AG10803 (cell line): ENCODE results near the gene ERBB2.

Source experiments
- DNase-seq: peaks from one replicate; pipeline ENCODE4 v3.0.0; 2010; ENCODE audit warnings: low read depth
- H3K4me3 ChIP-seq: 2 replicates; pipeline ENCODE4 v1.5.1; 2011; ENCODE audit warnings: mild to moderate bottlenecking, low read length, control low read depth
- TF ChIP-seq, protein P1 (sequence below): conservative IDR thresholded peaks from 2 replicates; pipeline ENCODE4 v1.5.1; 2011; ENCODE audit warnings: mild to moderate bottlenecking, low read length, control low read depth, inconsistent platforms

Gene ERBB2

DNA sequence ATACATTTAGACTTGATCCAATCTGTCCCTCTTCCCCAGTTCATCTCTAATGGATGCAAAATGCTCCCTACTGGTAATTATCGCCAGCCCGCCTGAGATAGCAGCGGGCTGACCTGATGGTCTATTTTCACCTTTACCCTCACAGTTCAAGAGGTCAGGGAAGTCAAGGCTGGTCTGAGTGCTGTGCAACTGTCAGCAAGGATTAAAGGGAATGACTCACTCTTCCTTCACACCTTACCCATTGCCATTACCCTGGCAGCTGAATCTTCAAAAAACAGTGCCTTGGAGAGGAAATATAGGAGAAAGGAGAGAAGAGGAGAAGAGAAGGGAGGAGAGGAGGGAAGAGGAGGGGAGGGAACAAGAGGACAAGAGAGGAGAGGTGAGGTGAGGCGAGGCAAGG lies 74.2 kb downstream of the ERBB2 start:
- no peak for DNase-seq
- TF ChIP-seq, protein P1, sequence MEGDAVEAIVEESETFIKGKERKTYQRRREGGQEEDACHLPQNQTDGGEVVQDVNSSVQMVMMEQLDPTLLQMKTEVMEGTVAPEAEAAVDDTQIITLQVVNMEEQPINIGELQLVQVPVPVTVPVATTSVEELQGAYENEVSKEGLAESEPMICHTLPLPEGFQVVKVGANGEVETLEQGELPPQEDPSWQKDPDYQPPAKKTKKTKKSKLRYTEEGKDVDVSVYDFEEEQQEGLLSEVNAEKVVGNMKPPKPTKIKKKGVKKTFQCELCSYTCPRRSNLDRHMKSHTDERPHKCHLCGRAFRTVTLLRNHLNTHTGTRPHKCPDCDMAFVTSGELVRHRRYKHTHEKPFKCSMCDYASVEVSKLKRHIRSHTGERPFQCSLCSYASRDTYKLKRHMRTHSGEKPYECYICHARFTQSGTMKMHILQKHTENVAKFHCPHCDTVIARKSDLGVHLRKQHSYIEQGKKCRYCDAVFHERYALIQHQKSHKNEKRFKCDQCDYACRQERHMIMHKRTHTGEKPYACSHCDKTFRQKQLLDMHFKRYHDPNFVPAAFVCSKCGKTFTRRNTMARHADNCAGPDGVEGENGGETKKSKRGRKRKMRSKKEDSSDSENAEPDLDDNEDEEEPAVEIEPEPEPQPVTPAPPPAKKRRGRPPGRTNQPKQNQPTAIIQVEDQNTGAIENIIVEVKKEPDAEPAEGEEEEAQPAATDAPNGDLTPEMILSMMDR: no peak
- no peak overlapping the region for H3K4me3 ChIP-seq

DNA sequence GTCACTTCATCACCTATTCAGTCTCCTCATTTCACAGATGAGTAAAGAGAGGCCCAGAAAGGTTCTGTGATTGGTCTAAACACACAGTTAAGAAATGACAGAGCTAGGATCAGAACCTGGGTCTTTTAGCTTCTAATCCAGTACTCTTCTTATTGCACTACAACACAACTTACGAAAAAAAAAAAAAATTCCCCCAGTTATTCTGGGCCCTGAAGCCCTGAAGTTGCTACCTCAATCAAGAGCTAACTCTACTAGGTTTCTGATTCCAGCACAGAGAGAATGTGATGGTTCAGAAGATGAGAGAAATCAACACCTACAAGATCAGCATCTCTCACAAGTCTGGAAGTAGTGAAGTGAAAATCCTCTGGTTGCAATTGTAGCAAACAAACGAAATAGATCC lies 75.2 kb downstream of the ERBB2 start:
- DNase-seq: no peak
- H3K4me3 ChIP-seq: no peak overlapping the region
- TF ChIP-seq, protein P1: no peak

DNA sequence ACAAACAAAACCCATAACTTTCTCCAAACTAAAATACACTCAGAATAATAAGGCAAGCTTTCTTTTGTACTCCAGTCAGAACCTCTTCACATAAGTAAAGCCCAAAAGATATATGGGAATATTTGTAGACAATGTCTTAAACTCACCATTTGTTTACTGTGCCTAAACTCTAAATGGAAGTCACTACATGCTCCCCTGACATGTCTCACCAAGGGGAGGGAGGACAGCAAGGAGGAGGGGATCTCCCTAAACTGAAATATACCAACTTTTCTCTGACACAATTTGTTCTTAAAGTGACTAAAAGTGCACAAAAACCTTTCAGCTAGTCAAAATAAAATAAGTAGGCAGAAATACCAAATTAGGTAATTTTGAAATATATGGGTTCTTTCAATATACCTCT lies 76.4 kb downstream of the ERBB2 start:
- no peak for DNase-seq
- H3K4me3 ChIP-seq: no peak overlapping the region
- TF ChIP-seq, protein P1: no peak

- no peak overlapping the region for H3K4me3 ChIP-seq
- no peak for DNase-seq
- TF ChIP-seq, protein P1: no peak
Measured at GRCh38 chr17:39777534-39778365, 77.9 kb downstream of the ERBB2 start.
